Measurements from ENCODE around the gene SPHK2. TPM values are rescaled to one million over a fixed set of nuclear protein-coding genes. Genes with fewer than 3 reads are reported as not detected.

Gene SPHK2
- total RNA-seq, 6 donors from 2014 or later, result 9.1 to 50.3 (median 26.8) TPM

- 92 to 100% methylated on average over 1 to 4 of the region's 4 CpGs for WGBS, 2 donors
- ATAC-seq (ENCODE audit: low FRiP score in 2 of 2) (no peak), DNase-seq (no peak)
- TF ChIP-seq POLR2AphosphoS5 (IDR thresholded peaks at IDR 0.05), result no peak
- TF ChIP-seq EP300 (IDR thresholded peaks at IDR 0.05), result no peak
- TF ChIP-seq POLR2A (IDR thresholded peaks at IDR 0.05), result no peak
- no peak for TF ChIP-seq CTCF (IDR thresholded peaks at IDR 0.05)
- Histone ChIP-seq H3K27me3 (no peaks in the 10 kb centered on the region), H3K9me3 (no peaks in the 10 kb centered on the region), H3K27ac (no peak overlapping the region), H3K4me1 (peaks cover 7 to 15% (median 12%) of the 10 kb centered on the region in 4 donors), H3K4me3 (no peak overlapping the region), H3K36me3 (no peaks in the 10 kb centered on the region)
Observed at GRCh38 chr19:48663667-48664066, 44.4 kb downstream of the SPHK2 start.

GRCh38 chr19:48664476-48664875 is 45.2 kb downstream of the SPHK2 start:
- no peak overlapping the region for H3K27ac ChIP-seq
- no peaks in the 10 kb centered on the region for H3K36me3 ChIP-seq
- no peaks in the 10 kb centered on the region for H3K9me3 ChIP-seq
- H3K4me1 ChIP-seq, result peaks cover 7 to 15% (median 12%) of the 10 kb centered on the region in 4 donors
- ATAC-seq (ENCODE audit: low FRiP score in 2 of 2) (no peak), DNase-seq (peak in 1 of 2 donors; percentile 66)
- WGBS, 2 donors, result 86 to 93% methylated on average over 3 to 9 of the region's 14 CpGs
- H3K27me3 ChIP-seq, result no peaks in the 10 kb centered on the region
- no peak for TF ChIP-seq EP300 (IDR thresholded peaks at IDR 0.05)
- TF ChIP-seq CTCF (IDR thresholded peaks at IDR 0.05), result no peak
- no peak for TF ChIP-seq POLR2AphosphoS5 (IDR thresholded peaks at IDR 0.05)
- TF ChIP-seq POLR2A (IDR thresholded peaks at IDR 0.05), result no peak
- no peak overlapping the region for H3K4me3 ChIP-seq

- Histone ChIP-seq H3K4me3 (no peak overlapping the region), H3K4me1 (peaks cover 4 to 10% (median 5%) of the 10 kb centered on the region in 4 donors), H3K27ac (no peak overlapping the region), H3K27me3 (no peaks in the 10 kb centered on the region), H3K9me3 (no peaks in the 10 kb centered on the region), H3K36me3 (no peaks in the 10 kb centered on the region)
- no peak for DNase-seq
- no peak for ATAC-seq (ENCODE audit: low FRiP score in 2 of 2)
- 90% methylated on average over 6 of the region's 6 CpGs for WGBS, 2 donors
- TF ChIP-seq EP300 (IDR thresholded peaks at IDR 0.05) (no peak), POLR2A (IDR thresholded peaks at IDR 0.05) (no peak)
Observed at GRCh38 chr19:48665786-48666185, 46.5 kb downstream of the SPHK2 start.

- no peak for TF ChIP-seq CTCF (IDR thresholded peaks at IDR 0.05)
- TF ChIP-seq EP300 (IDR thresholded peaks at IDR 0.05), result no peak
- no peak for TF ChIP-seq POLR2AphosphoS5 (IDR thresholded peaks at IDR 0.05)
- TF ChIP-seq POLR2A (IDR thresholded peaks at IDR 0.05), result no peak
Observed at GRCh38 chr19:48668332-48668731, 49.0 kb downstream of the SPHK2 start.

GRCh38 chr19:48668761-48669160 is 49.5 kb downstream of the SPHK2 start:
- Histone ChIP-seq H3K9me3 (no peaks in the 10 kb centered on the region), H3K27me3 (no peaks in the 10 kb centered on the region), H3K4me3 (no peak overlapping the region), H3K27ac (no peak overlapping the region), H3K36me3 (no peaks in the 10 kb centered on the region), H3K4me1 (no peaks in the 10 kb centered on the region)
- no peak for DNase-seq
- ATAC-seq (ENCODE audit: low FRiP score in 2 of 2), result no peak
- TF ChIP-seq CTCF (IDR thresholded peaks at IDR 0.05) (no peak), POLR2A (IDR thresholded peaks at IDR 0.05) (no peak), POLR2AphosphoS5 (IDR thresholded peaks at IDR 0.05) (no peak), EP300 (IDR thresholded peaks at IDR 0.05) (no peak)
- WGBS, 2 donors, result 91 to 96% methylated on average over 2 of the region's 2 CpGs

More at GRCh38 chr19:48668332-48668731, 49.0 kb downstream of the SPHK2 start:
- Histone ChIP-seq H3K9me3 (no peaks in the 10 kb centered on the region), H3K36me3 (no peaks in the 10 kb centered on the region), H3K27me3 (no peaks in the 10 kb centered on the region), H3K4me3 (no peak overlapping the region), H3K4me1 (no peaks in the 10 kb centered on the region), H3K27ac (no peak overlapping the region)
- ATAC-seq (ENCODE audit: low FRiP score in 2 of 2), result no peak
- WGBS, 2 donors, result 84 to 92% methylated on average over 3 of the region's 3 CpGs
- DNase-seq, result no peak

Data from upper lobe of left lung (tissue), 6 donors.